ENCODE data around the gene RPL13A. TPM values are rescaled to one million over a fixed set of nuclear protein-coding genes. Genes with fewer than 3 reads are reported as not detected.

Gene RPL13A
- total and polyA plus RNA-seq, 4 donors, result 1,716 to 4,797 (median 2,674) TPM

GRCh38 chr19:49499030-49499670, 11.7 kb downstream of the RPL13A start:
- WGBS, 2 donors, result 74 to 77% methylated on average over 19 of the region's 19 CpGs
- Histone ChIP-seq H3K36me3 (ENCODE audit: control insufficient read depth in 1 of 2, insufficient read depth in 2 of 2, low read length in 1 of 2) (peaks cover 2 to 4% of the 10 kb centered on the region in 2 donors), H3K4me1 (ENCODE audit: control insufficient read depth in 1 of 2, insufficient read depth in 2 of 2, low read length in 2 of 2) (no peaks in the 10 kb centered on the region), H3K4me3 (ENCODE audit: low read length in 2 of 2) (no peak overlapping the region), H3K27ac (ENCODE audit: low read depth in 1 of 2, low read length in 2 of 2) (no peak overlapping the region), H3K9me3 (ENCODE audit: control insufficient read depth, low read length) (no peaks in the 10 kb centered on the region), H3K27me3 (ENCODE audit: control insufficient read depth in 1 of 2, insufficient read depth in 2 of 2, low read length in 1 of 2) (no peaks in the 10 kb centered on the region)
- intact Hi-C loops (cut with DNase I), result loop anchor here in 1 of 2 donors (10.0 kb wide), 1 partner anchor 176 kb away; the partner anchor contains the start of gene PRMT1
- ATAC-seq (ENCODE audit: low FRiP score) (no peak), DNase-seq (no peak)

GRCh38 chr19:49502866-49503581, 15.6 kb downstream of the RPL13A start:
- H3K36me3 ChIP-seq (ENCODE audit: control insufficient read depth in 1 of 2, insufficient read depth in 2 of 2, low read length in 1 of 2), result peaks cover 0 to 4% of the 10 kb centered on the region in 2 donors
- intact Hi-C loops (cut with DNase I), result loop anchor here in 1 of 2 donors (2.0 kb wide), 1 partner anchor 44 kb away; no protein-coding TSS in a partner anchor
- H3K9me3 ChIP-seq (ENCODE audit: control insufficient read depth, low read length), result no peaks in the 10 kb centered on the region
- H3K27ac ChIP-seq (ENCODE audit: low read depth in 1 of 2, low read length in 2 of 2), result no peak overlapping the region
- no peaks in the 10 kb centered on the region for H3K4me1 ChIP-seq (ENCODE audit: control insufficient read depth in 1 of 2, insufficient read depth in 2 of 2, low read length in 2 of 2)
- no peaks in the 10 kb centered on the region for H3K27me3 ChIP-seq (ENCODE audit: control insufficient read depth in 1 of 2, insufficient read depth in 2 of 2, low read length in 1 of 2)
- no peak overlapping the region for H3K4me3 ChIP-seq (ENCODE audit: low read length in 2 of 2)
- ATAC-seq (ENCODE audit: low FRiP score), result peak; percentile 51
- 44 to 46% methylated on average over 14 of the region's 14 CpGs for WGBS, 2 donors
- no peak for DNase-seq

GRCh38 chr19:49503582-49503962, 16.2 kb downstream of the RPL13A start:
- H3K4me3 ChIP-seq (ENCODE audit: low read length in 2 of 2), result no peak overlapping the region
- no peaks in the 10 kb centered on the region for H3K9me3 ChIP-seq (ENCODE audit: control insufficient read depth, low read length)
- DNase-seq, result no peak
- H3K4me1 ChIP-seq (ENCODE audit: control insufficient read depth in 1 of 2, insufficient read depth in 2 of 2, low read length in 2 of 2), result no peaks in the 10 kb centered on the region
- 83 to 87% methylated on average over 9 of the region's 9 CpGs for WGBS, 2 donors
- no peak for ATAC-seq (ENCODE audit: low FRiP score)
- no peaks in the 10 kb centered on the region for H3K27me3 ChIP-seq (ENCODE audit: control insufficient read depth in 1 of 2, insufficient read depth in 2 of 2, low read length in 1 of 2)
- intact Hi-C loops (cut with DNase I), result loop anchor here in 1 of 2 donors (2.0 kb wide), 1 partner anchor 43 kb away; no protein-coding TSS in a partner anchor
- H3K36me3 ChIP-seq (ENCODE audit: control insufficient read depth in 1 of 2, insufficient read depth in 2 of 2, low read length in 1 of 2), result peaks cover 0 to under 1% of the 10 kb centered on the region in 2 donors
- H3K27ac ChIP-seq (ENCODE audit: low read depth in 1 of 2, low read length in 2 of 2), result no peak overlapping the region

GRCh38 chr19:49506575-49507105, 19.2 kb downstream of the RPL13A start:
- Histone ChIP-seq H3K4me1 (ENCODE audit: control insufficient read depth in 1 of 2, insufficient read depth in 2 of 2, low read length in 2 of 2) (no peaks in the 10 kb centered on the region), H3K4me3 (ENCODE audit: low read length in 2 of 2) (no peak overlapping the region), H3K36me3 (ENCODE audit: control insufficient read depth in 1 of 2, insufficient read depth in 2 of 2, low read length in 1 of 2) (no peaks in the 10 kb centered on the region), H3K9me3 (ENCODE audit: control insufficient read depth, low read length) (no peaks in the 10 kb centered on the region), H3K27me3 (ENCODE audit: control insufficient read depth in 1 of 2, insufficient read depth in 2 of 2, low read length in 1 of 2) (no peaks in the 10 kb centered on the region), H3K27ac (ENCODE audit: low read depth in 1 of 2, low read length in 2 of 2) (no peak overlapping the region)
- WGBS, 2 donors, result 37 to 42% methylated on average over 8 of the region's 8 CpGs
- intact Hi-C loops (cut with DNase I), result loop anchor here in 1 of 2 donors (2.0 kb wide), 1 partner anchor 64 kb away; no protein-coding TSS in a partner anchor
- ATAC-seq (ENCODE audit: low FRiP score) (peak; percentile 69), DNase-seq (peak in 1 of 2 donors; percentile 72)

GRCh38 chr19:49507803-49508494, 20.5 kb downstream of the RPL13A start:
- 80 to 81% methylated on average over 12 of the region's 12 CpGs for WGBS, 2 donors
- intact Hi-C loops (cut with DNase I), result loop anchor here in 1 of 2 donors (2.0 kb wide), 1 partner anchor 63 kb away; no protein-coding TSS in a partner anchor
- Histone ChIP-seq H3K36me3 (ENCODE audit: control insufficient read depth in 1 of 2, insufficient read depth in 2 of 2, low read length in 1 of 2) (no peaks in the 10 kb centered on the region), H3K27ac (ENCODE audit: low read depth in 1 of 2, low read length in 2 of 2) (no peak overlapping the region), H3K4me3 (ENCODE audit: low read length in 2 of 2) (no peak overlapping the region), H3K27me3 (ENCODE audit: control insufficient read depth in 1 of 2, insufficient read depth in 2 of 2, low read length in 1 of 2) (no peaks in the 10 kb centered on the region), H3K9me3 (ENCODE audit: control insufficient read depth, low read length) (no peaks in the 10 kb centered on the region), H3K4me1 (ENCODE audit: control insufficient read depth in 1 of 2, insufficient read depth in 2 of 2, low read length in 2 of 2) (no peaks in the 10 kb centered on the region)
- ATAC-seq (ENCODE audit: low FRiP score) (no peak), DNase-seq (no peak)

- H3K27me3 ChIP-seq (ENCODE audit: control insufficient read depth in 1 of 2, insufficient read depth in 2 of 2, low read length in 1 of 2), result no peaks in the 10 kb centered on the region
- intact Hi-C loops (cut with DNase I), result loop anchor here in 1 of 2 donors (5.0 kb wide), 1 partner anchor 154 kb away; the partner anchor contains the start of genes BCL2L12 and IRF3
- H3K27ac ChIP-seq (ENCODE audit: low read depth in 1 of 2, low read length in 2 of 2), result peak overlapping the region; percentile 20 to 72
- ATAC-seq (ENCODE audit: low FRiP score) (peak; percentile 78), DNase-seq (peak in 1 of 2 donors; percentile 82)
- H3K4me1 ChIP-seq (ENCODE audit: control insufficient read depth in 1 of 2, insufficient read depth in 2 of 2, low read length in 2 of 2), result no peaks in the 10 kb centered on the region
- no peaks in the 10 kb centered on the region for H3K9me3 ChIP-seq (ENCODE audit: control insufficient read depth, low read length)
- WGBS, 2 donors, result 0 to 1% methylated on average over 43 to 50 of the region's 50 CpGs
- H3K36me3 ChIP-seq (ENCODE audit: control insufficient read depth in 1 of 2, insufficient read depth in 2 of 2, low read length in 1 of 2), result no peaks in the 10 kb centered on the region
- peak overlapping the region; percentile 80 to 84 for H3K4me3 ChIP-seq (ENCODE audit: low read length in 2 of 2)
Observed at GRCh38 chr19:49512970-49513745, 25.8 kb downstream of the RPL13A start.

- DNase-seq (no peak), ATAC-seq (ENCODE audit: low FRiP score) (no peak)
- Histone ChIP-seq H3K9me3 (ENCODE audit: control insufficient read depth, low read length) (no peaks in the 10 kb centered on the region), H3K27ac (ENCODE audit: low read depth in 1 of 2, low read length in 2 of 2) (no peak overlapping the region), H3K4me1 (ENCODE audit: control insufficient read depth in 1 of 2, insufficient read depth in 2 of 2, low read length in 2 of 2) (no peaks in the 10 kb centered on the region), H3K36me3 (ENCODE audit: control insufficient read depth in 1 of 2, insufficient read depth in 2 of 2, low read length in 1 of 2) (no peaks in the 10 kb centered on the region), H3K4me3 (ENCODE audit: low read length in 2 of 2) (peak overlapping the region; percentile 80 to 84), H3K27me3 (ENCODE audit: control insufficient read depth in 1 of 2, insufficient read depth in 2 of 2, low read length in 1 of 2) (no peaks in the 10 kb centered on the region)
- intact Hi-C loops (cut with DNase I), result loop anchor here in 1 of 2 donors (5.0 kb wide), 1 partner anchor 154 kb away; the partner anchor contains the start of genes BCL2L12 and IRF3
- WGBS, 2 donors, result 23 to 27% methylated on average over 12 of the region's 12 CpGs
Observed at GRCh38 chr19:49513746-49514118, 26.3 kb downstream of the RPL13A start.

- no peak for ATAC-seq (ENCODE audit: low FRiP score)
- Histone ChIP-seq H3K9me3 (ENCODE audit: control insufficient read depth, low read length) (no peaks in the 10 kb centered on the region), H3K27me3 (ENCODE audit: control insufficient read depth in 1 of 2, insufficient read depth in 2 of 2, low read length in 1 of 2) (no peaks in the 10 kb centered on the region), H3K4me3 (ENCODE audit: low read length in 2 of 2) (no peak overlapping the region), H3K36me3 (ENCODE audit: control insufficient read depth in 1 of 2, insufficient read depth in 2 of 2, low read length in 1 of 2) (no peaks in the 10 kb centered on the region), H3K4me1 (ENCODE audit: control insufficient read depth in 1 of 2, insufficient read depth in 2 of 2, low read length in 2 of 2) (no peaks in the 10 kb centered on the region), H3K27ac (ENCODE audit: low read depth in 1 of 2, low read length in 2 of 2) (no peak overlapping the region)
- intact Hi-C loops (cut with DNase I), result loop anchor here in 1 of 2 donors (5.0 kb wide), 1 partner anchor 153 kb away; the partner anchor contains the start of genes BCL2L12 and IRF3
- no peak for DNase-seq
- WGBS, 2 donors, result 86 to 88% methylated on average over 20 to 21 of the region's 21 CpGs
Observed at GRCh38 chr19:49514151-49514550, 26.7 kb downstream of the RPL13A start.
